Vagina (tissue), 2 donors: ENCODE results near the gene PDK1.

ENCODE experiments used
- POLR2A ChIP-seq, 2 donors: fragments of 450-650 bp; IDR thresholded peaks; one replicate each; pipeline ENCODE4 v1.6.1; 2017; ENCODE audit warnings: antibody characterized with exemption in 2 of 2, mild to moderate bottlenecking in 2 of 2, moderate library complexity in 2 of 2
- POLR2AphosphoS5 ChIP-seq, 2 donors: sonication (generic); formaldehyde crosslinking; IDR thresholded peaks; one replicate each; pipeline ENCODE4 v1.9.0; 2017; ENCODE audit warnings: antibody characterized with exemption in 2 of 2, mild to moderate bottlenecking in 2 of 2, low read depth in 1 of 2; ENCODE audit not compliant: insufficient read depth in 1 of 2
- TF ChIP-seq, protein P1 (sequence below), 3 experiments: fragments of 450-650 bp in 2 of 3; fragments of 200-600 bp in 1 of 3; sonication (generic) in 1 of 3; IDR thresholded peaks; one replicate each; pipeline ENCODE4 v1.5.1; 2017 to 2019; ENCODE audit warnings: antibody characterized with exemption in 3 of 3, mild to moderate bottlenecking in 2 of 3, moderate library complexity in 2 of 3

DNA sequence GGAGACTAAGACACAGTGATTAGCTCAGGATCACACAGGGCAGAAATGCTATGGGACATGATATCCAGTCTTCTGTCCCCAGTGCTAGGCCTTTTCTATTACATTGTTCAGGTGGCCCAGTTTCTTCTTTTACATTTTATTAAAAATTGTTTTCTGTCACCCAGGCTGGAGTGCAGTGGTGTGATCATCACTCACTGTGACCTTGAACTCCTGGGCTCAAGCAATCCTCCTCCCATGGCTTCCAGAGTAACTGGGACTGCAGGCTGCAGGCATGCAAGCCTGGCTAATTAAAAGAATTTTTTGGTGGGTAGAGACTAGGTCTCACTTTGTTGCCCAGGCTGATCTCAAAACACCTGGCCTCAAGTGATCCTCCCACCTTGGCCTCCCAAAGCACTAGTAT lies 15.4 kb downstream of the PDK1 start:
- TF ChIP-seq POLR2A (IDR thresholded peaks at IDR 0.05): no peak
- TF ChIP-seq, protein P1, sequence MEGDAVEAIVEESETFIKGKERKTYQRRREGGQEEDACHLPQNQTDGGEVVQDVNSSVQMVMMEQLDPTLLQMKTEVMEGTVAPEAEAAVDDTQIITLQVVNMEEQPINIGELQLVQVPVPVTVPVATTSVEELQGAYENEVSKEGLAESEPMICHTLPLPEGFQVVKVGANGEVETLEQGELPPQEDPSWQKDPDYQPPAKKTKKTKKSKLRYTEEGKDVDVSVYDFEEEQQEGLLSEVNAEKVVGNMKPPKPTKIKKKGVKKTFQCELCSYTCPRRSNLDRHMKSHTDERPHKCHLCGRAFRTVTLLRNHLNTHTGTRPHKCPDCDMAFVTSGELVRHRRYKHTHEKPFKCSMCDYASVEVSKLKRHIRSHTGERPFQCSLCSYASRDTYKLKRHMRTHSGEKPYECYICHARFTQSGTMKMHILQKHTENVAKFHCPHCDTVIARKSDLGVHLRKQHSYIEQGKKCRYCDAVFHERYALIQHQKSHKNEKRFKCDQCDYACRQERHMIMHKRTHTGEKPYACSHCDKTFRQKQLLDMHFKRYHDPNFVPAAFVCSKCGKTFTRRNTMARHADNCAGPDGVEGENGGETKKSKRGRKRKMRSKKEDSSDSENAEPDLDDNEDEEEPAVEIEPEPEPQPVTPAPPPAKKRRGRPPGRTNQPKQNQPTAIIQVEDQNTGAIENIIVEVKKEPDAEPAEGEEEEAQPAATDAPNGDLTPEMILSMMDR (IDR thresholded peaks at IDR 0.05): no peak
- TF ChIP-seq POLR2AphosphoS5 (IDR thresholded peaks at IDR 0.05; ENCODE audit: insufficient read depth in 1 of 2, low read depth in 1 of 2): no peak
